SH-SY5Y (cell line): ENCODE results near the gene TSHZ1.

ENCODE experiments used
- GATA2 ChIP-seq: IDR thresholded peaks from 2 replicates; pipeline ENCODE4 v1.6.1; 2011; ENCODE audit warnings: mild to moderate bottlenecking, low read depth, low read length
- GATA3 ChIP-seq: IDR thresholded peaks from 2 replicates; pipeline ENCODE4 v1.6.1; 2011; ENCODE audit warnings: low read depth, mild to moderate bottlenecking, low read length, moderate library complexity

Gene TSHZ1

GRCh38 chr18:75330308-75330707 is 119.7 kb downstream of the TSHZ1 start:
- no peak for TF ChIP-seq GATA3
- no peak for TF ChIP-seq GATA2

GRCh38 chr18:75334869-75335268 is 124.3 kb downstream of the TSHZ1 start:
- TF ChIP-seq GATA2: no peak
- no peak for TF ChIP-seq GATA3

GRCh38 chr18:75335511-75335910 is 124.9 kb downstream of the TSHZ1 start:
- TF ChIP-seq GATA2 (no peak), GATA3 (no peak)

GRCh38 chr18:75336767-75337166 is 126.2 kb downstream of the TSHZ1 start:
- TF ChIP-seq GATA3 (no peak), GATA2 (no peak)

GRCh38 chr18:75337348-75337747 is 126.8 kb downstream of the TSHZ1 start:
- TF ChIP-seq GATA2 (no peak), GATA3 (no peak)

- no peak for TF ChIP-seq GATA2
- no peak for TF ChIP-seq GATA3
Observed at GRCh38 chr18:75338631-75339030, 128.0 kb downstream of the TSHZ1 start.
